K562 (cell line): Measurements from ENCODE around the gene ST3GAL3. TPM values are rescaled to one million over a fixed set of nuclear protein-coding genes. Genes with fewer than 3 reads are reported as not detected.

Experiments
- CBFA2T3 ChIP-seq: fragments of 450-650 bp; IDR thresholded peaks from 2 replicates; pipeline ENCODE4 v1.6.1; 2017
- CC2D1A ChIP-seq: fragments of 450-650 bp; IDR thresholded peaks from 2 replicates; pipeline ENCODE4 v1.6.1; 2017; ENCODE audit warnings: mild to moderate bottlenecking
- CTBP1 ChIP-seq: fragments of 450-650 bp; IDR thresholded peaks from 2 replicates; pipeline ENCODE4 v1.6.1; 2016; ENCODE audit warnings: borderline replicate concordance
- E2F3 ChIP-seq: fragments of 250-450 bp; sonication (Bioruptor Pico); IDR thresholded peaks from 2 replicates; pipeline ENCODE4 v1.4.0; 2020; ENCODE audit warnings: mild to moderate bottlenecking
- ELF2 ChIP-seq: fragments of 250-450 bp; sonication (Bioruptor Pico); IDR thresholded peaks from 2 replicates; pipeline ENCODE4 v1.5.0; 2021; ENCODE audit warnings: mild to moderate bottlenecking
- JUNB ChIP-seq: fragments of 450-650 bp; formaldehyde crosslinking; conservative IDR thresholded peaks from 2 replicates; pipeline ENCODE4 v1.4.0; 2020; ENCODE audit warnings: mild to moderate bottlenecking
- KLF16 ChIP-seq: IDR thresholded peaks from 2 replicates; pipeline ENCODE4 v1.6.1; 2016; ENCODE audit warnings: antibody characterized with exemption
- MEIS2 ChIP-seq: fragments of 450-650 bp; IDR thresholded peaks from 2 replicates; pipeline ENCODE4 v1.6.1; 2014; ENCODE audit warnings: mild to moderate bottlenecking; ENCODE audit not compliant: partially characterized antibody
- MTA1 ChIP-seq: fragments of 450-650 bp; IDR thresholded peaks from 2 replicates; pipeline ENCODE4 v1.6.1; 2017; ENCODE audit warnings: borderline replicate concordance
- MYBL2 ChIP-seq, 2 experiments: fragments of 450-650 bp in 1 of 2; sonication (generic) in 1 of 2; formaldehyde crosslinking in 1 of 2; IDR thresholded peaks; 2 replicates each; pipeline versions ENCODE4 v1.6.1 to v1.8.1; 2017 to 2022; ENCODE audit warnings: borderline replicate concordance in 1 of 2, inconsistent platforms in 1 of 2, low read depth in 1 of 2, mild to moderate bottlenecking in 1 of 2, missing genetic modification reagents in 1 of 2, moderate library complexity in 1 of 2
- NCOA1 ChIP-seq: fragments of 450-650 bp; IDR thresholded peaks from 2 replicates; pipeline ENCODE4 v1.6.1; 2016; ENCODE audit warnings: low read depth
- NFRKB ChIP-seq: fragments of 450-650 bp; IDR thresholded peaks from 2 replicates; pipeline ENCODE4 v1.6.1; 2016; ENCODE audit warnings: low read depth
- PCBP2 ChIP-seq: fragments of 200-400 bp; formaldehyde crosslinking; IDR thresholded peaks from 2 replicates; pipeline ENCODE4 v1.6.1; 2018; ENCODE audit warnings: low read length, low read depth, mild to moderate bottlenecking, moderate library complexity; ENCODE audit not compliant: poor library complexity, severe bottlenecking
- RCOR1 ChIP-seq, 2 experiments: IDR thresholded peaks; 2 replicates each; pipeline ENCODE4 v1.6.1; 2012; ENCODE audit warnings: low read depth in 2 of 2, low read length in 2 of 2, borderline replicate concordance in 1 of 2, improper control_type of control experiment in 1 of 2
- RFX1 ChIP-seq: fragments of 450-650 bp; IDR thresholded peaks from 2 replicates; pipeline ENCODE4 v1.6.1; 2016; ENCODE audit warnings: mild to moderate bottlenecking, moderate library complexity
- ZNF23 ChIP-seq: fragments of 250-450 bp; sonication (Bioruptor Pico); IDR thresholded peaks from 2 replicates; pipeline ENCODE4 v1.4.0; 2020; ENCODE audit warnings: mild to moderate bottlenecking
- polyA plus RNA-seq, 8 experiments: library from polyadenylated mRNA; depleted of rRNA in 4 of 8; stranded (reverse) in 5 of 8; unstranded in 3 of 8; fragments of >200 nt; fragmentation: Nextera tagmentation in 2 of 8; fragmentation: Illumina TruSeq in 1 of 8; extraction: Ambion mirVana in 2 of 8; extraction: Trizol in 1 of 8; gene quantifications; 2 replicates each; pipeline versions ENCODE4 v1.2.1 to v1.2.3, GENCODE V29; 2011 to 2014; ENCODE audit warnings: inconsistent platforms in 1 of 8, missing spikeins in 1 of 8
- total RNA-seq, 7 experiments: library from RNA; depleted of rRNA in 6 of 7; stranded (reverse); fragments of >200 nt in 6 of 7; fragmentation: Illumina TruSeq in 2 of 7; extraction: Trizol in 2 of 7; gene quantifications; 2 replicates each; pipeline versions ENCODE4 v1.2.1 to v1.2.3, GENCODE V29; 2011 to 2021; ENCODE audit warnings: low replicate concordance in 1 of 7
- TF ChIP-seq, protein P1 (sequence below): fragments of 200-600 bp; sonication (generic); IDR thresholded peaks from one replicate; pipeline ENCODE4 v1.6.1; 2012; ENCODE audit warnings: mild to moderate bottlenecking, low read depth, low read length, inconsistent platforms

The ST3GAL3 gene
- total and polyA plus RNA-seq, 9 of the 15 experiments (the other 6 are each of a cell fraction or from before 2014, with no cell fraction given): 1.2 to 18.9 (median 11.0) TPM

- TF ChIP-seq PCBP2 (no peak), ELF2 (CRISPR knock-in tag) (peak; percentile 60), NCOA1 (peak; percentile 63; the same call in 1 of the 2 replicates), JUNB (CRISPR knock-in tag) (peak; percentile 8; the same call in 1 of the 2 replicates), RFX1 (no peak), CC2D1A (peak; percentile 74; the same call in 1 of the 2 replicates), MYBL2 (IDR thresholded peaks at IDR 0.05; ENCODE audit: low read depth) (peak; percentile 89), MYBL2 (CRISPR knock-in tag; IDR thresholded peaks at IDR 0.05; ENCODE audit: borderline replicate concordance) (no peak), E2F3 (CRISPR knock-in tag) (no peak), ZNF23 (CRISPR knock-in tag) (0 out of 2 replicates have a peak, but pooled peaks have one; percentile 6), CBFA2T3 (peak; percentile 78), MTA1 (peak; percentile 30; the same call in 1 of the 2 replicates), KLF16 (peak; percentile 59), MEIS2 (peak; percentile 76), NFRKB (no peak), RCOR1 (IDR thresholded peaks at IDR 0.05; ENCODE audit: borderline replicate concordance in 1 of 2, low read depth in 2 of 2, low read length in 2 of 2) (peak in 1 of 2 experiments; percentile 82; a peak in 2 of 4 replicates), CTBP1 (0 out of 2 replicates have a peak, but pooled peaks have one; percentile 16)
- TF ChIP-seq, protein P1, sequence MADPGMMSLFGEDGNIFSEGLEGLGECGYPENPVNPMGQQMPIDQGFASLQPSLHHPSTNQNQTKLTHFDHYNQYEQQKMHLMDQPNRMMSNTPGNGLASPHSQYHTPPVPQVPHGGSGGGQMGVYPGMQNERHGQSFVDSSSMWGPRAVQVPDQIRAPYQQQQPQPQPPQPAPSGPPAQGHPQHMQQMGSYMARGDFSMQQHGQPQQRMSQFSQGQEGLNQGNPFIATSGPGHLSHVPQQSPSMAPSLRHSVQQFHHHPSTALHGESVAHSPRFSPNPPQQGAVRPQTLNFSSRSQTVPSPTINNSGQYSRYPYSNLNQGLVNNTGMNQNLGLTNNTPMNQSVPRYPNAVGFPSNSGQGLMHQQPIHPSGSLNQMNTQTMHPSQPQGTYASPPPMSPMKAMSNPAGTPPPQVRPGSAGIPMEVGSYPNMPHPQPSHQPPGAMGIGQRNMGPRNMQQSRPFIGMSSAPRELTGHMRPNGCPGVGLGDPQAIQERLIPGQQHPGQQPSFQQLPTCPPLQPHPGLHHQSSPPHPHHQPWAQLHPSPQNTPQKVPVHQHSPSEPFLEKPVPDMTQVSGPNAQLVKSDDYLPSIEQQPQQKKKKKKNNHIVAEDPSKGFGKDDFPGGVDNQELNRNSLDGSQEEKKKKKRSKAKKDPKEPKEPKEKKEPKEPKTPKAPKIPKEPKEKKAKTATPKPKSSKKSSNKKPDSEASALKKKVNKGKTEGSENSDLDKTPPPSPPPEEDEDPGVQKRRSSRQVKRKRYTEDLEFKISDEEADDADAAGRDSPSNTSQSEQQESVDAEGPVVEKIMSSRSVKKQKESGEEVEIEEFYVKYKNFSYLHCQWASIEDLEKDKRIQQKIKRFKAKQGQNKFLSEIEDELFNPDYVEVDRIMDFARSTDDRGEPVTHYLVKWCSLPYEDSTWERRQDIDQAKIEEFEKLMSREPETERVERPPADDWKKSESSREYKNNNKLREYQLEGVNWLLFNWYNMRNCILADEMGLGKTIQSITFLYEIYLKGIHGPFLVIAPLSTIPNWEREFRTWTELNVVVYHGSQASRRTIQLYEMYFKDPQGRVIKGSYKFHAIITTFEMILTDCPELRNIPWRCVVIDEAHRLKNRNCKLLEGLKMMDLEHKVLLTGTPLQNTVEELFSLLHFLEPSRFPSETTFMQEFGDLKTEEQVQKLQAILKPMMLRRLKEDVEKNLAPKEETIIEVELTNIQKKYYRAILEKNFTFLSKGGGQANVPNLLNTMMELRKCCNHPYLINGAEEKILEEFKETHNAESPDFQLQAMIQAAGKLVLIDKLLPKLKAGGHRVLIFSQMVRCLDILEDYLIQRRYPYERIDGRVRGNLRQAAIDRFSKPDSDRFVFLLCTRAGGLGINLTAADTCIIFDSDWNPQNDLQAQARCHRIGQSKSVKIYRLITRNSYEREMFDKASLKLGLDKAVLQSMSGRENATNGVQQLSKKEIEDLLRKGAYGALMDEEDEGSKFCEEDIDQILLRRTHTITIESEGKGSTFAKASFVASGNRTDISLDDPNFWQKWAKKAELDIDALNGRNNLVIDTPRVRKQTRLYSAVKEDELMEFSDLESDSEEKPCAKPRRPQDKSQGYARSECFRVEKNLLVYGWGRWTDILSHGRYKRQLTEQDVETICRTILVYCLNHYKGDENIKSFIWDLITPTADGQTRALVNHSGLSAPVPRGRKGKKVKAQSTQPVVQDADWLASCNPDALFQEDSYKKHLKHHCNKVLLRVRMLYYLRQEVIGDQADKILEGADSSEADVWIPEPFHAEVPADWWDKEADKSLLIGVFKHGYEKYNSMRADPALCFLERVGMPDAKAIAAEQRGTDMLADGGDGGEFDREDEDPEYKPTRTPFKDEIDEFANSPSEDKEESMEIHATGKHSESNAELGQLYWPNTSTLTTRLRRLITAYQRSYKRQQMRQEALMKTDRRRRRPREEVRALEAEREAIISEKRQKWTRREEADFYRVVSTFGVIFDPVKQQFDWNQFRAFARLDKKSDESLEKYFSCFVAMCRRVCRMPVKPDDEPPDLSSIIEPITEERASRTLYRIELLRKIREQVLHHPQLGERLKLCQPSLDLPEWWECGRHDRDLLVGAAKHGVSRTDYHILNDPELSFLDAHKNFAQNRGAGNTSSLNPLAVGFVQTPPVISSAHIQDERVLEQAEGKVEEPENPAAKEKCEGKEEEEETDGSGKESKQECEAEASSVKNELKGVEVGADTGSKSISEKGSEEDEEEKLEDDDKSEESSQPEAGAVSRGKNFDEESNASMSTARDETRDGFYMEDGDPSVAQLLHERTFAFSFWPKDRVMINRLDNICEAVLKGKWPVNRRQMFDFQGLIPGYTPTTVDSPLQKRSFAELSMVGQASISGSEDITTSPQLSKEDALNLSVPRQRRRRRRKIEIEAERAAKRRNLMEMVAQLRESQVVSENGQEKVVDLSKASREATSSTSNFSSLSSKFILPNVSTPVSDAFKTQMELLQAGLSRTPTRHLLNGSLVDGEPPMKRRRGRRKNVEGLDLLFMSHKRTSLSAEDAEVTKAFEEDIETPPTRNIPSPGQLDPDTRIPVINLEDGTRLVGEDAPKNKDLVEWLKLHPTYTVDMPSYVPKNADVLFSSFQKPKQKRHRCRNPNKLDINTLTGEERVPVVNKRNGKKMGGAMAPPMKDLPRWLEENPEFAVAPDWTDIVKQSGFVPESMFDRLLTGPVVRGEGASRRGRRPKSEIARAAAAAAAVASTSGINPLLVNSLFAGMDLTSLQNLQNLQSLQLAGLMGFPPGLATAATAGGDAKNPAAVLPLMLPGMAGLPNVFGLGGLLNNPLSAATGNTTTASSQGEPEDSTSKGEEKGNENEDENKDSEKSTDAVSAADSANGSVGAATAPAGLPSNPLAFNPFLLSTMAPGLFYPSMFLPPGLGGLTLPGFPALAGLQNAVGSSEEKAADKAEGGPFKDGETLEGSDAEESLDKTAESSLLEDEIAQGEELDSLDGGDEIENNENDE: no peak
These were observed 128.0 kb downstream of the ST3GAL3 start (continued) for GRCh38 chr1:43835082-43836021.
